Prostate gland (tissue), 2 donors: ENCODE measurements around the gene C1orf167.
A peak's percentile ranks its signal among the peaks of the same experiment; 100 is the strongest.

Experiments
- CTCF ChIP-seq, 4 experiments: fragments of 200-600 bp in 2 of 4; fragments of 450-650 bp in 2 of 4; sonication (generic) in 2 of 4; IDR thresholded peaks; 1 replicate in 3 of 4; 2 replicates in 1 of 4; pipeline ENCODE4 v1.5.1; 2016 to 2019; ENCODE audit warnings: antibody characterized with exemption in 4 of 4, mild to moderate bottlenecking in 2 of 4, moderate library complexity in 2 of 4
- POLR2A ChIP-seq: fragments of 450-650 bp; IDR thresholded peaks from one replicate; pipeline ENCODE4 v1.6.1; 2016; ENCODE audit warnings: antibody characterized with exemption, mild to moderate bottlenecking

GRCh38 chr1:11735854-11736745 is 25.9 kb upstream of the C1orf167 start, which contains the start of gene AGTRAP:
- no peak for TF ChIP-seq CTCF (IDR thresholded peaks at IDR 0.05)
- TF ChIP-seq POLR2A: peak; percentile 82
